ENCODE data around the gene MRPL12.

GRCh38 chr17:81667754-81668153, 35.4 kb upstream of the MRPL12 start:
- TF ChIP-seq GATA2 (IDR thresholded peaks at IDR 0.05; ENCODE audit: low read depth, low read length) = no peak
- TF ChIP-seq GATA3 (IDR thresholded peaks at IDR 0.05; ENCODE audit: low read depth, low read length) = no peak
